Psoas muscle (tissue), 8 donors: Measurements from ENCODE around the gene IGSF21. TPM values are rescaled to one million over a fixed set of nuclear protein-coding genes. Genes with fewer than 3 reads are reported as not detected.

ENCODE experiments used
- ATAC-seq, 4 donors: fragments of 200-7000 bp; cut with Tn5 transposase; one replicate each; pipeline ENCODE4 v1.9.1; 2020; ENCODE audit warnings: moderate library complexity in 3 of 4, mild to moderate bottlenecking in 2 of 4
- DNase-seq, 2 donors: peaks; one replicate each; pipeline ENCODE4 v3.0.0-alpha.2; 2020
- H3K27ac ChIP-seq: fragments of 200-600 bp; one replicate; pipeline ENCODE4 v1.8.0; 2022
- H3K27me3 ChIP-seq, 3 donors: fragments of 200-600 bp in 1 of 3; one replicate each; pipeline versions ENCODE4 v1.6.1 to v1.8.0; 2013 to 2022; ENCODE audit warnings: low read length in 2 of 3, mild to moderate bottlenecking in 2 of 3, moderate library complexity in 1 of 3; ENCODE audit not compliant: insufficient read depth in 3 of 3
- H3K36me3 ChIP-seq, 2 donors: fragments of 200-600 bp in 1 of 2; one replicate each; pipeline versions ENCODE4 v1.6.1 to v1.8.0; 2013 to 2022; ENCODE audit warnings: low read depth in 1 of 2, mild to moderate bottlenecking in 1 of 2, moderate library complexity in 1 of 2; ENCODE audit not compliant: insufficient read depth in 1 of 2
- H3K4me1 ChIP-seq: fragments of 200-600 bp; one replicate; pipeline ENCODE4 v1.8.0; 2022
- H3K4me3 ChIP-seq: fragments of 200-600 bp; one replicate; pipeline ENCODE4 v1.8.0; 2022; ENCODE audit warnings: mild to moderate bottlenecking
- H3K9me3 ChIP-seq: fragments of 200-600 bp; one replicate; pipeline ENCODE4 v1.8.0; 2022
- WGBS, 3 donors: extraction: QIAGEN DNeasy Blood & Tissue Kit; methylation state at CpG; one replicate each; pipeline versions ENCODE4 v1.1.6 to v1.1.7; 2013; 5-methylcytosine and 5-hydroxymethylcytosine counted together
- intact Hi-C, 2 donors: fragments of 100-400 bp; cut with DNase I; formaldehyde crosslinking; loops; one replicate each; pipeline versions ENCODE4 v1.11.0 to v1.14.2; 2022
- polyA plus RNA-seq, 3 donors: library from polyadenylated mRNA; stranded (reverse); fragments of 200-250 nt; gene quantifications; one replicate each; pipeline ENCODE4 v1.2.3, GENCODE V29; 2013
- total RNA-seq, 4 donors: library from RNA; stranded (reverse); fragmentation: NEBNext Ultra II Directional in 2 of 4; extraction: Animal tissue kit (Norgen Biotek cat#: 25700) in 2 of 4; gene quantifications; one replicate each; pipeline versions ENCODE4 v1.2.1 to v1.2.4, GENCODE V29; 2021 to 2023
- TF ChIP-seq, protein P1 (sequence below): fragments of 200-600 bp; IDR thresholded peaks from one replicate; pipeline ENCODE4 v1.8.0; 2022; ENCODE audit warnings: antibody characterized with exemption
- donor health status: healthy with polysubstance abuse.
- donor health status: DM: no; HTN: no; CAD: no; lungs with moderate emphysema.
- donor health status: Bipolar disorder and iron deficiency.
- donor health status: healthy.
- donor health status: DM: yes; HTN: yes; CAD: no.
- donor health status: DM: no; HTN: no; CAD: no.
- donor health status: DM: no; HTN: no; CAD: no.
- donor health status: DM: yes; HTN: yes; CAD: no.

IGSF21 gene
- total and polyA plus RNA-seq, 7 donors = 0.10 to 0.88 (median 0.42) TPM

DNA sequence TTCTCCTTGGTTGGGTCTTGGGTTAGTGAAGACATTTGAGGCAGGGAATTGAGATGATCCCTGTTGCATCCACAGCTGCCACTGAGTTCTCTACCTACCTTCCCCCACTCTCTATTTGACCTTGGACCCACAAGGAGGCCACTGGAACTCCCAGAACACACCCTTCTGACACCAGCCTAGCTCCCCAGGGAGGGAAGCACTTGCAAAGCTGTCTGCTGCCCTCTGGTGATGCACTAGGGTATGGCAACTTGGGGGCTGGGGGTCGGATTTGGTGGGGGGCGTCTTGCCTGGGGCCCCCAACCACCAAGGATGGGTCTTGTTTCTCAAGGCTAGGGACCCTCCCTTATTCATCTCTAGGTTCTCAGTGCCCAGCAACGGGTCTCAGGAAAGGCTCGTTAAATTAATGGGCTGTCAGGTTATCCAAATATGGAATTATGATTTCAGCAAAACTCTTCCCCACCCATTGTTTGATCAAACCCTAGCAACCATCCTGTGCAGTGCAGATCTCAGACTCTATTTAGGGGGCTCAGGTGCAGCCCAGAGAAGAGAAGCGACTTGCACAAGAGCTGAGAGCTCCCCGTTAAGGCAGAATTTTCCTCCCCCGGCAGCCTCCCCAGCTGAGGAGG lies 195.3 kb downstream of the IGSF21 start:
- 60 to 63% (median 61%) methylated on average over 7 of the region's 7 CpGs for WGBS, 3 donors
- intact Hi-C loops = no loop called here
- Histone ChIP-seq H3K27me3 (peaks cover 0 to 26% (median 11%) of the 10 kb centered on the region in 3 donors), H3K4me1 (no peaks in the 10 kb centered on the region), H3K36me3 (no peaks in the 10 kb centered on the region), H3K4me3 (no peak overlapping the region), H3K27ac (no peak overlapping the region), H3K9me3 (no peaks in the 10 kb centered on the region)
- ATAC-seq (no peak), DNase-seq (no peak)
- TF ChIP-seq, protein P1, sequence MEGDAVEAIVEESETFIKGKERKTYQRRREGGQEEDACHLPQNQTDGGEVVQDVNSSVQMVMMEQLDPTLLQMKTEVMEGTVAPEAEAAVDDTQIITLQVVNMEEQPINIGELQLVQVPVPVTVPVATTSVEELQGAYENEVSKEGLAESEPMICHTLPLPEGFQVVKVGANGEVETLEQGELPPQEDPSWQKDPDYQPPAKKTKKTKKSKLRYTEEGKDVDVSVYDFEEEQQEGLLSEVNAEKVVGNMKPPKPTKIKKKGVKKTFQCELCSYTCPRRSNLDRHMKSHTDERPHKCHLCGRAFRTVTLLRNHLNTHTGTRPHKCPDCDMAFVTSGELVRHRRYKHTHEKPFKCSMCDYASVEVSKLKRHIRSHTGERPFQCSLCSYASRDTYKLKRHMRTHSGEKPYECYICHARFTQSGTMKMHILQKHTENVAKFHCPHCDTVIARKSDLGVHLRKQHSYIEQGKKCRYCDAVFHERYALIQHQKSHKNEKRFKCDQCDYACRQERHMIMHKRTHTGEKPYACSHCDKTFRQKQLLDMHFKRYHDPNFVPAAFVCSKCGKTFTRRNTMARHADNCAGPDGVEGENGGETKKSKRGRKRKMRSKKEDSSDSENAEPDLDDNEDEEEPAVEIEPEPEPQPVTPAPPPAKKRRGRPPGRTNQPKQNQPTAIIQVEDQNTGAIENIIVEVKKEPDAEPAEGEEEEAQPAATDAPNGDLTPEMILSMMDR = no peak

DNA sequence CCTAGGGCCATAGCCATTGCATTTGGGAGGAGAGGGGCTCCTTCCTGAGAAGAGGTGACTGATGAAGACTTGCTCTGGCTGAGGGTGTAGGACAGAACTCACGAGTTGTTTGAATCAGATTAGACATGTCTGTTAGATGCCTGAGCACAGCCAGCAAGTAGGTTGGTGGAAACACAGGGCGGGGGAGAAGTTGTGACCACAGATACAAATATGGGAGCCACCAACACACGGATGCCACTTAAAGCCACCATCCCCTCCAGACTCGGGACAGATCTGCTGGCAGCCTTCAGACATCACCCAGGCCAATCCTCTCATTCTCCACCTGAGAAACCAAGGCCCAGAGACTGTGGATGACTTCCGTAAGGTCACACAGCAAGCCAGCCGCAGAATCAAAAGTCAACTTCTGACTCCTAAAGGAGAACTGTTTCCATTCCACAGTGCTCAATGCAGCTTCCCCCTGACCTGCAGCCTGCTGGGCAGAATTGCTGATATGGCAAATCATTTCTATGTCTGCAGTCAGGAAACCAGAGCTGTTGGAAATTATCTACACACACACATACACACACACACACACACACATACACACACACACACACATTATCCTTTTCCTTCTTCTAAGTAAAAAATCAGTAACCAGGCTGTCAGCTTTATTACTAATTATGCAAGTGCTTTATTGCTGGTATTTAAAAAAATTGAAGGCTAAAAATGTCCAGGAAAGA lies 196.7 kb downstream of the IGSF21 start:
- peaks cover 0 to 15% (median 7%) of the 10 kb centered on the region in 3 donors for H3K27me3 ChIP-seq
- ATAC-seq (no peak), DNase-seq (no peak)
- H3K27ac ChIP-seq = no peak overlapping the region
- no peaks in the 10 kb centered on the region for H3K36me3 ChIP-seq
- TF ChIP-seq, protein P1 = no peak
- no peak overlapping the region for H3K4me3 ChIP-seq
- WGBS, 3 donors = 71 to 78% (median 74%) methylated on average over 6 of the region's 6 CpGs
- no peaks in the 10 kb centered on the region for H3K9me3 ChIP-seq
- no peaks in the 10 kb centered on the region for H3K4me1 ChIP-seq
- intact Hi-C loops = no loop called here

DNA sequence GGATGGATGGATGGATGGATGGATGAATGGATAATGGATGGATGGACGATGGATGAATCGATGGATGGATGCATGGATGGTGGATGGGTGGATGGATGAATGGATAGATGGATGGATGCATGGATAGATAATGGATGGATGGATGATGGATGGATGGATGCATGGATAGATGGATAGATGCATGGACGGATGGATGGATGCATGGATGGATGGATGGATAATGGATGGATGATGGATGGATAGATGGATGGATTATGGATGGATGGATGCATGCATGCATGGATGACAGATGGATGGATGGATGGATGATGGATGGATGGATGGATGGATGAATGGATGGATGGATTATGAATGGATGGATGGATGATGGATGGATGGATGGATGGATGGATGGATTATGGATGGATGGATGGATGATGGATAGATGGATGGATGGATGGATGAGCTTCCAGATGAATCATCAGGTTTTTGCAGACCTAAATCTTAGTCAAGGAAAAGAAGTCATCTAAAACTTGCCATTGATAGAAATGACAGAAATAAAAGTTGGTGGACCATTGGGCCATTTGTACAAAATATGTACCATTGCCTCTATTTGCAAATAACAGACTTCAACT lies 197.7 kb downstream of the IGSF21 start:
- ATAC-seq (no peak), DNase-seq (no peak)
- intact Hi-C loops = no loop called here
- Histone ChIP-seq H3K9me3 (no peaks in the 10 kb centered on the region), H3K4me3 (no peak overlapping the region), H3K36me3 (no peaks in the 10 kb centered on the region), H3K4me1 (no peaks in the 10 kb centered on the region), H3K27me3 (peaks cover 0 to 13% (median 7%) of the 10 kb centered on the region in 3 donors), H3K27ac (no peak overlapping the region)
- TF ChIP-seq, protein P1 = no peak
- 88 to 93% (median 93%) methylated on average over 3 of the region's 3 CpGs for WGBS, 3 donors

DNA sequence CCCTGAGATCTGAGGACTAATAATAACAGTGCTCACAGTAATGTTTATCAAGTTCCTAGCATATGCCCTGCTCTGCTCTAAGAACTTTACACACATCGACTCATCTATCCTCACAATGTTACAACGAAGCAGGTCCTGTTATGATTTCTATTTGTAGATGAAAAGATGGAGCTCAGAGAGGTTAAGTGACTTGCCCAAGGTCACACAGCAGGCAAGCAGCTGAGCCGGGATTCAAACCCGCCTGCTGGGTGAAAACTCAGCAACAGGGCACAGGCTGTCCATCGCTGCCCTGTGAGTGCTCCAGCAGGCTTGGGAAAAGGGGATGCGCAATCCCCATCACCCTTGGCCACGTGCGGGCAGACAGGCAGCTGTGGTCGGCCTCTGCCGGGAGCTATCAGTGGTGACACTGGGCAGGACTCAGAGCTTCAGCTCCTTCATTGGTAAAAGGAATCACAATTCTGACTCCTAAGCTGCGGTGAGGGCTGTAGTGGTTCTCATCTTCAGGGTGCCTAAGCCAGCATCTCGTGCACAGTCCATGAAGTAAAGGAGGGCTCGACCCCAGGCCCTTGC lies 199.8 kb downstream of the IGSF21 start:
- no peaks in the 10 kb centered on the region for H3K9me3 ChIP-seq
- DNase-seq (no peak), ATAC-seq (no peak)
- intact Hi-C loops = no loop called here
- peaks cover 0 to 30% (median 7%) of the 10 kb centered on the region in 3 donors for H3K27me3 ChIP-seq
- H3K36me3 ChIP-seq = no peaks in the 10 kb centered on the region
- no peak overlapping the region for H3K4me3 ChIP-seq
- H3K4me1 ChIP-seq = no peaks in the 10 kb centered on the region
- TF ChIP-seq, protein P1 = no peak
- H3K27ac ChIP-seq = no peak overlapping the region
- WGBS, 3 donors = 70 to 76% (median 71%) methylated on average over 13 of the region's 13 CpGs
